Activated CD4-positive, alpha-beta T cell treated with anti-CD3 and anti-CD28 coated beads for 48 hours (primary cell): Measurements from ENCODE around the gene BMP6.
"Not testable (repeated sequence)": the region's sequence is repeated elsewhere in the genome, so short reads cannot be mapped to it uniquely, and the experiment has no call there.

Source experiments
- DNase-seq: peaks from one replicate; pipeline ENCODE4 v3.0.0-alpha.2; 2020

Gene BMP6

DNA sequence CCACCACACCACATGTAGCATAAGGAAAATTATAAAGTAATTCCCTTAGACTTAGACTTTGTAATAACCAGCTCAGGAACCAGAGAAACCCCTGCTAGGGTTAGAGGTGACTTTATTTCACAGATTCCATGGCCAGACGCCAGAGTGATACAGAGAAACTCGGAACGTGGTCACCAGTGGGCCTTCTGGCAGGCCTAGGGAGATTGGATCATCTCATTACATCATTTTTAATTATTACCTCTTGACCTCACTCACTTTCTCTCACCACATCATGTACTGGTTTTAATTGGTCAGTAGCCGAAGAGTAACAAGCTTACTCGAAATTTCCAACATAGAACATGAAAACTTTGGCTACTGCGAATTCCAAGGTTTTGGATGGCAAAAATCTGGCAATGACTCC lies 72.9 kb downstream of the BMP6 start:
- DNase-seq = no peak

DNA sequence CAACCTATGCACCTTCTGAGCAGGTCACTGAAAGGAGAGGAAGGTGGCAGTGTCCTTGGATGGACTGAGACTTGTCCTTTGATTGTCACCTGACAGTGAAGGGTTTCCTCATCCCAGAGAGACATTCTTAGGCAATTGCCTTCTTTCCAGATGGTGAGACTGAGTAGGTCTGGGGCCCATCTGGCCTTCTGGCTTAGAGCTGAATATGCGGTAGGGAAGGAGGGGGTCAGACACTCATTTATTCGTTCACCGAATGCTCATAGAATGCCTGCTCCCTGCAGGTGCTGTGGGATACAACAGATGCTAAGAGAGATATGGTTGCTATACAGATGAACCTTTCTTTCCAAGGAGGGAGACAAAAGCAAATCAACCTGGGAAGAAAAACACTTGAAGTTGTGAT lies 76.8 kb downstream of the BMP6 start:
- no peak for DNase-seq

DNA sequence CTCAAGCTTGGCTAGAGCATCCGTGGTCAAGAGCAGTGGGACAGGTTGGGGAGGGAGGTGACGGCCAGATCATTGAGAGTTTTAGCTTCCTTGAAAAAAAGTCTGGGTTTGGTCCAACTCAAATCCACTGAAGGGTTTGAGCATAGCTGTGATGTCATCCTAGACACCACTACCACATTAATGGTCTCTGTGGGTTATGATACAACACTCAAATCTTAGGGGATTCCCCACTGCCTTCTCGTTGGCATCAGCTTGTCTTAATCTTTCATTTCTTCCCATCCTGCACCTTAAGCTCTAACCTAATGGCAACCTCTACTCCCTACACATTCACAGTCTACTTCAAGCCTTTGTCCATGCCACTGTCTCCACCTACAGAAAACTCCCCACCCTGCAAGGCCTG lies 77.3 kb downstream of the BMP6 start:
- no peak for DNase-seq

DNA sequence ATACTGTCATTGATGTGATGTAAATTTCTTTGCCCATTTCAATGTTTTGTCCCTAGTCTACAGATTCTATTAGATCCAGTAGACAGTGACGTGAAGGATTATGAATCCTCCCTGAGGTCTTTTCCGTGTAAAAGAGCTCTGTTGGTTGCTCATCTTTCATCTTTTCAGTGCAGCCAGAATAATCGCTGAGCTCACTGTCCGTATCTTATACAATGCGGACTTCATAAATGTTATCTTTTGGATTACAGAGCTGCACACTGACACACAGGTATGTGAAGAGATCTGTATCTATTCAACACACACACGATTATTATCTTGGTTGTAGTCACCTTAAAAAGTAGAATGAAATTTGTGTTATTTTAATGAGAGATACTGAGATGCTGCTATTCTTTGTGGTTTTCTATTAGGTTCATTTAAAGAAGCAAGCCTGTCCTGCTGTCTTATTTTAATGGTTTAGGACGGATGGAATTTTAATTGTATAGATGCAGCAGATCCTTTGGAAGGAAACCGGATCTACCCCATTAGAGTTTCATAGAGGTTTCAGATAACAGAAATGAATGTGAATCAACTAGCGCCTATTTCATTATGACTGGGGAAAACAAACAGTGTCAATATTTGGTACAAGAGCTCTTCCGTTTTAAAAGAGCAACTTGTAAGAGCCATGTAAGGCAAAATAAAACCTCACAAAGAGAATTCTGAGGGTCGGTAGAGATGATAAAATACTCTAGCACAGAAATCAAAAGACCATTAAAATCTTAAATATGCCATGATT lies 79.4 kb downstream of the BMP6 start:
- no peak for DNase-seq

DNA sequence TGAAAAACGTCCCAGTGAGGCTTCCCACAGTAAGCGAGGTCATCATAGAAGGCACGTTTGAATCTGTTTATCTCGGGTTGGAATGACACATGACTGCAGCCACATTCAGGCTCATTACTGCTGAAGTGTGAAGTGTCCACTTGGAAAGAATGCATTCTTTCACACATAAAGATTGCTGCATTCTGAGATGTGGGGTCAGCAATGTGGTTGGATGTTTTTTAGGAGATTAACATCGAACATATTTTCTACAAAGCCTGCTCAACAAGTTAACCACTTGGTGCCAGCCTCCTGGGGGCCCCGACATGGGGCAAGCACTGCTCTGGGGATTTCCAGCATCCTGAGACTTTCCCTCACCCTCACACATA lies 79.9 kb downstream of the BMP6 start:
- no peak for DNase-seq

DNA sequence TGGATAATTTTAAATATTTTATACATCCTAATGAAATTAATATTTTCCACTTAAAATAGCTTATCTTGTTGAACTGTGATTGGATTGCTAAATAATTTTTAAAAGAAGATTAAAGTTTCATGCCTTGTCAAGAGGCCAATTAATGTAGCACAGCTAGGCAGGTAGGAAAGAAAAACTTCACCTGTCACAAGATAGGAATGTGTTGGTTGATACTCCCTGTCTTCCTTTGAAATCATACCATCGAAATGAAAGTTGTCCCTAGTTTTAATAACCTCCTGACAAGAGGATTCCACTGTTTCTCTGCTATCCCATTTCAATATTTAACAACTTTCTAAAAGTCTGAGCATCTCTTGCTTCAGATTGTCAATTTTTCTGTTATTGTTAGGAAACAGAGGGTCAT lies 80.8 kb downstream of the BMP6 start:
- no peak for DNase-seq

DNA sequence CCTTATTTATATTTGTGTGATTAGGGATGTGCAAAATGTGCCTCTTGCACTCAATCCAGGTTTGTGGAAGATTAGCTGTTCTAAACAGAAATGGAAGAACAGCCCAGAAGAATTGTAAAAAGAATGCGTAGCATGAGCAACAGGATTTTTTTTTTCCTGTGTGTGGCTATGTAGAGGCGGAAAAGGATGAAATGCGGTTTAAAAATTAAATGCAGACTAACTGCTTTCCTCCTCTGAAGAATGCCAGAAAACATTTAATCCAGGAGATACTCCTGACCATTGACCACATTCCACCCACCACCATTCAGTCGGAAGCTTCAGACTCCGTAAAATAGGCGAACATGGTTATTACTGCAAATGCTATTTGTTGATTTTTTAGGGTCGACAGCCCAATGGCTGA lies 83.4 kb downstream of the BMP6 start:
- no peak for DNase-seq

DNA sequence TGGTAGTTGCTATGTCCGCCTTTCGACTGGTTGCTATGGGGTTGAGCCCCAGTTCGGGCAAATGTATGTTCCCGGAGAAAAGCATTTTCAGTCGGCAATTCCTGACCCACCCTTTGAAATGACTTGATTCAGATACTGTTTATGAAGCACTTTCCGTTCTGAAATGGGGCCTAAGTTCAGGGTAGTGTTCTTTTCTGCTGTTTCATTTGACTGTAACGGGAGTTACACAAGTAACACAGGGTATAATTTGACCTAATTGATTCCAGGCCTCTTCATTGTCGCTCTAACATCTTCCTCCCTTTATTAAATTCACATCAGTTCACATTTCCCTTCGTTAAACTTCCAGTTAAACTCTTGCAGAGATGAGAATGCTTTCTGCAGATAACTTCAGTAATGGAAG lies 85.5 kb downstream of the BMP6 start:
- no peak for DNase-seq

DNA sequence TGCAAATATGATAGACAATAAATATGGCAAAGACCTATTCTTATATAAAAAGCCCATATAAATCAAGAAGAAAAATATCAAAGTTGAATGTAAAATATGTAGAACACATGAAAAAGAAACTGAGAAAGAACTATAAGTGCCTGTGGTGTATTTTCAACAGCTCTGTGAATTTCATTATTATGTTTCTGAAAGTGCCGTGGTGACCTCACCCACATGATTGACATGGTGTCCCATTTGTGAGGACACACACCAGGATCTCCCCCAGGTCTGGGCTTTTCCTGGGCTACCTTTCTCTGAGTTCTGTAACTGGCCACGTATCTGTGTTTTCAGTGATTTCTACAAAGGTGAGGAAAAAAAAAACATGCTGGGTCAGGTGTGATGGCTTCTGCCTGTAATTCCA lies 86.7 kb downstream of the BMP6 start:
- no peak for DNase-seq

DNA sequence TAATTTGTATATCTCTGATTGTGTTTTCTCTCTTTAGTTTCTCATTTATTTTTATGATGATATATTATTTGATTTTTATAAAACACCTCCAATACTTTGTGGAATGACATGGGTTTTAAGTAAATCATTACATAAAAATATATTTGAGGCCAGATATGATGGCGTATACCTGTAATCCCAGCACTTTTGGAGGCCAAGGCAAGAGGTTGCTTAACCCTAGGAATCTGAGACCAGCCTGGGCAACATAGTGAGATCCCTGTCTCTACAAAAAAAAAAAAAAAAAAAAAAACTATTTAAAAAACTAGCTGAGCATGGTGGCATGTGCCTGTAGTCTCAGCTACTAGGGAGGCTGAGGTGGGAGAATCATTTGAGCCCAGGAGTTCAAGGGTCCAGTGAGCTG lies 87.3 kb downstream of the BMP6 start:
- no peak for DNase-seq

DNA sequence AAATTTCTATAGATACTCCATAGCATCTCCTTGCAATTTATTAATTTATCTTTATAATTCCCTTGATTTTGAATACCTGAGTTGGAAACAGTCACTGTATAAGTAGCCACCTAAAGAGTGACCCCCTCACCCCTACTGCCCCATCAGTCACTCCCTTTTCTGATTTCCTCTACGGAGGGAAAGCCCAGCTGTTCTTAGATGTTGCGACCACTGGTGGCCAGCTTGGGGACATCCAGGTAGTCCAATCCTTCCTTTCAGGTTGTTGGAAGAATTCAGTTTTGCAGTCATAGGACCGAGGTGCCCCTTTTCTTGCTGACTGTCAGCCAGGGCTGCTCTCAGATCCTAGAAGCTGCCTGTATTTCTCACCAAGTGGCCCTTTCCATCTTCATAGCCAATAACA lies 87.8 kb downstream of the BMP6 start:
- no peak for DNase-seq

DNA sequence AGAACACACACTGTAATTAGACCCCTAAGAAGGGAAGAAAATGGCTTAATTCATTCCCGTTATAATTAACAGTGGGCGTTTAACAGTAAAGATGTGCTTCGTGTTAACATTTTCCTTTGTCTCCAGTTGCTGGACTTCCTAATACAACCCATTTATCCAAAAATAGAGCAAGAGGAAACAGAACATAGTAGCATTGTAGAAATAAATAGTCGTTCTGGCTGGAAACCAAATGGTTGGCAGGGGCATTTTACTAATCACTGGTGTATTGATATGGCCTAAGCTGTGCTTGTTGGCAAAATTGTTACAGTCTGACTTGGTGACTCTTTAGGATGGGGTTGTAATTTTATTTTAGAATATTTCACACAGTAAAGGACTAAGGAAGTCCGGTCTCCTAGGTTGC lies 89.8 kb downstream of the BMP6 start:
- no peak for DNase-seq

DNA sequence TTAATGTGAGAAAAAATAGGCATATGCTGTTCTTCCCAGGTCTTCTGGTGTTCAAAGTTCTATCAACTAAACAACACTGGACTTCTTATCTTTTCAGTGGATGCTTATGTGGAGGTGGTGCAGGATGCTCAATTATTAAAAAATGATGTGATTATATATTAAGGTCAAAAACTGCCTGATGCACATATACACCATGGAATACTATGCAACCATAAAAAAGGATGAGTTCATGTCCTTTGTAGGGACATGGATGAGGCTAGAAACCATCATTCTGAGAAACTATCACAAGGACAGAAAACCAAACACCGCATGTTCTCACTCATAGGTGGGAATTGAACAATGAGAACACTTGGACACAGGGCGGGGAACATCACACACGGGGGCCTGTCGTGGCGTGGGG lies 91.3 kb downstream of the BMP6 start:
- not testable (repeated sequence) for DNase-seq

DNA sequence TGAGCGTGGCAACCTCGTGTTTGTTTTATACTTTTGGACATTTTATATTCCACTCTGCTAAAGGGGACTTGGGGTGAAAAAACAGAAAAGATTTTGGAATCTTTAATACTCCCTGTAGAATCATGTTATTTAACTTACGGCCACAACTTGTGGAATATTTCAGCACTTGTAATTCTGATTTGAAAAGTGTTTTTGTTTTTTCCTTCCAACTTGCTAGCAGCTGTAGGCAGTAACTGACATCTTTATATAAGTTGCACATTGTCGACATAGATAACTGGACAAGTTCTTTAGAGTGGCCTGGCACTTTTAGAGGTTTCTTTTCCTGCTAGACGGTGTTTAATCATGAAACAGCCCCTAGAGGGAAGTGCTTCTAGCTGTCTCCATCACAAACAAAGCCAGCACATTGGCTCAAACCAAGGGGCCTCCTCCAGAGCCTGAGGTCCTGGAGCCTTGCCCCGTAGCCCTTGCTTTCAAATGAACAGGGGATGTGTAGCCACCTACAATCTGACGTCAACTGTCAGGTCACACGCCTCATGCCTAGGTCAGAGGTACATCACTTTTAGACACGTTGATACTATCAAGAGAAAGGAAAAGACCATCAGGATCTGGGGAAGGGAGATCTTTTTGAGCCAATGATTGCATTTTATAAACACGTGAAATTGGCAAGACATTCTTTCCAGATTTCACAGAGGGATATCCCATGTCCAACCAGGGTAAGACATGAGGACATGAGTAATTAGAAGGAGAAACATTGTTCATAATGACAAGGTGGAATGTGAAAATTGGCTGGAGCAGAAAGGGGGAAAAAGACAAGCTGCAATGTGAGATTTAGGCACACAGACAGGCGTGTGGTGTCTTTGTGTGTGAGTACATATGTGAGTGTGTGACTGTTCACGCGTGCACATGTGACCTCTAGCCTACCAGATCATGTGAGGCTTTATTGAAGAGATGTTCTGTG lies 92.6 kb downstream of the BMP6 start:
- DNase-seq = no peak

DNA sequence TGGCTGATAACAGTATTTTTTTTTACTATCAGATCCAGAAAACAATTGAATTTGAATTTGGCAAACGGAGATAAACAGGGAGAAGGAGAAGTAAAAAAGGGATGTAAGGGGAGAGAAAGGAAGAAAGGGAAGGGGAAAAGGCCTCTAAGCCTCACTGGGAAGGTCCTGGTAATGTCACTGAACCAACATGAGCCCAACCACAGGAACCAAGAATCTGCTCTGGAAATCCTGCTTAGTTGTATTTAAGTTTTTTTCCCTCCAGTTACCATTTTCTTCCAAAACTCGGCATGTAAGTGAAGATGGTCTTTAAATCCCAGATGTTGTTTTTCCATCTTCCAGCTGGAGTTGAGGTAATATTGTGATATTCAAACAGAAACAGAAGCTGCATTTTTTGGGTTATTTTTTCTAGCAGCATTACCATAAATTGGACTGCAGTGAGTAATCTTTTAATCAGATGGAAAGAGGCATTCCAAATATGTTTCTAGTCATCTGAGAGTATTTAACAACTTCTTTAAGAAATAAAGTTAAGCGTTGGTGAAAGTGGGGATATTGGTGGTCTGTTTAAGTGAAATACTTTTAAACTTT lies 93.6 kb downstream of the BMP6 start:
- DNase-seq = no peak

DNA sequence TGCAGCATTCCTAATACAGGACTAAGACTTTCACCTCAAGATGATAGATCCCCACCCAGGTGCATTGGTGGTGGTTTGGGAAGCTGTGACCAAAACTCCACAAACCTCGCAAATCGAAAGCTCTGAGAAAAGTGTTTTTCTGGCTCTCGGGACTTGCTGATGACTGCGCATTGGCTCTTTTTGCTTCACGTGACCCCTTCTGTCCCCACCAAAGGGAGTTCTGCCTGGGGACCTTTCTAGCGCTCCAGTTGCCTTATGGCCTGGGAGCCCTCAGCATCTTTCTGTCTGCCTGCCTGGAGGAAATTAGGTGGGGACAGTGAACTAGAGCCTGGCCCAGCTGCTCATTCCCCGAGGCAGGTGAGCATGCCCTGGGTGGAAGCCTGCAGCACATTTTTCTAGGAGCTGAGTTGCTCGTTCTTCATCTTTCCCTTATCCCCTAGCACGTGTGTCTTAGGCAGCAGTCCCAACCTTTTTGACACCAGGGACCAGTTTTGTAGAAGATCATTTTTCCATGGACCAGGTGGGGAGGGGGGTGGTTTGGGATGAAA lies 94.5 kb downstream of the BMP6 start:
- no peak for DNase-seq

DNA sequence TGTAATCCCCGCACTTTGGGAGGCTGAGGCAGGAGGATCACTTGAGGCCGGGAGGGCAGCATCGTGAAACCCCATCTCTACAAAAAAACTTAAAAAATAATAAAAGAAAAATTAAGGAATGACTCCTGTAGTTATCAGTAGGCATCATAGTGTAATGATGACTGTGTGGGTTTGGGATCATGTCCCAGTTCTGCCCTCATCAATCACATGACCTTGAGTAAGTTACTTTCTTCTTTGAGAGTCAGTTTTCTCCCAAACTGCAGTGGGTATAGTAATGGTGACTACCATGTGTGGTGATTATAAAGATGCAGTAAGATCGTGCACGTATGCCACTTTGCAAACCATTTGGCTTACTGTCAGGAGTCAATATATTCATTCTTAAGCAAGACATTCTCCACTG lies 95.5 kb downstream of the BMP6 start:
- DNase-seq = no peak

DNA sequence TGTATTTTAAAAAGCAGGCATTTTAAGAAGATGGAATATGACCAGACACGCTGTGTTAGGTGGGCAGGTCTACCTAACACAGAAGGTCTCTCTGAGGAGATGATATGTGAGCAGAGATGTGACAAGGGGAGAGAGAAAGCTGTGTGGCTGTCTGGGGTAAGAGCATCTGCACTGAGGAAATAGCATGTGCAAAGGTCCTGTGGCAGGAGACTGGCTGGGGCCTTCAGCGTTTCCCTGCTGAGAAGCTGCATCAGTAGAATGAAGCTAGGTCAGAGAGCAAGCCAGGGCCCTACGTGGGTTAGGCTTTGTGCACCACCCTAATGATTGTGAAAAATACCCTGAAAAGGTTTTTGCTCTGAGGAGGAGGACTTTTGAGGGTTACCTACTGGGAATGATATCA lies 97.7 kb downstream of the BMP6 start:
- DNase-seq = no peak

DNA sequence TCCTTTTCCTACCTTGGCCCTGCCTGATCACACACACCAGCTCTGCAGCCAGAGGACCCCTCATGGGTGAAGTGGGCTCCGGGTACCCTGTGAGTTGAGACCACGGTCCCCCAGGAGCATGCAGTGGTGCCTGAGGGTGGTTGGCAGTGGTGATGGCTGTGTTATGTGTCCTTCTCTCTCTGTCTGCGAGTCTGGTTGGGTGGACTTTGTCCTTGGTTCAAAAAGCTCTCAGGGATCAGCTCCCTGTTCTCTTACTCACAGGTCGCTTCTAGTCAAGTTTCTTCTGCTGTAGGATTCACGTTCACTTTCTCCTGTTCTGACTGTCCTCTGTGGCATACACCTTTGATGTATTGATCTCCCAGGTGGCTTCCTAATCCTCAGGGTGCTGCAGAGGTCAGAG lies 100.1 kb downstream of the BMP6 start:
- DNase-seq = no peak

DNA sequence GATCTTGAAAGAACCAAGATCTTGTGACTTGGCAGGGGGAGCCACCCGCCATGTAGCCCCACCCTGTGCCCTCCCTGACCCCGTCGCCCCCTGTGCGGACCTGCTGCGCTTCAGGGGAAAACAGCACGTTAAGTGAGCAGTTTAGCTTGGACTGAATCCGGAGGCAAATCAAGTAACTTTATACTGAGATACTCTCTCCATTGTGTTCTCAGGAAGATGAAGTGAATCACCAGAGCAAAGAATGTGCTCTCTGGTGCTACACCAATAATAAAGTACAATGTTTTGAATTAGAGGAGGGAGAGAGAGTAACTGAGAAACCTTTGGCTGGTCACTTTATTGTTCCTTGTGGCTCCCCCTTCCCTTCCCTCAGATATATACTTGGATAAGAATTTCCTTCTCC lies 101.2 kb downstream of the BMP6 start:
- DNase-seq = no peak

DNA sequence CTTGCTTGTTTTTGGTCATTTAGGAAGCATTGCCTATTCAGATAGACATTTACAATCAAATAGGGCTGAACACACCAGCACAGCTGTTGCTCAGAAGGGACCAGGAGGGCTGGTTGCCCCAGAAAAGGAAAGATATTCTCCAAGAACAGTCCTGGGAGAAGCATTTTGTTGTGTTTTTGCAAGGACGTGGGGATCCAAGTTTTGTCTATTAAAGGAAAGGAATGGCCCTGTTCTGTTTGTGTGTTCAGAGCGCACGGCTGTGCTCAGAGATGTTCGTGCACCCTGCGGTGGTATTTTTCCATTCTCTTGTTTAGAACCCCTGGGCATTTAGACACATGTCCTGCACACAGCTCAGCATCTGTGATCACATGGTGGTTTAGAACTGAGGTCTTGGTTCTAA lies 102.2 kb downstream of the BMP6 start:
- DNase-seq = no peak

DNA sequence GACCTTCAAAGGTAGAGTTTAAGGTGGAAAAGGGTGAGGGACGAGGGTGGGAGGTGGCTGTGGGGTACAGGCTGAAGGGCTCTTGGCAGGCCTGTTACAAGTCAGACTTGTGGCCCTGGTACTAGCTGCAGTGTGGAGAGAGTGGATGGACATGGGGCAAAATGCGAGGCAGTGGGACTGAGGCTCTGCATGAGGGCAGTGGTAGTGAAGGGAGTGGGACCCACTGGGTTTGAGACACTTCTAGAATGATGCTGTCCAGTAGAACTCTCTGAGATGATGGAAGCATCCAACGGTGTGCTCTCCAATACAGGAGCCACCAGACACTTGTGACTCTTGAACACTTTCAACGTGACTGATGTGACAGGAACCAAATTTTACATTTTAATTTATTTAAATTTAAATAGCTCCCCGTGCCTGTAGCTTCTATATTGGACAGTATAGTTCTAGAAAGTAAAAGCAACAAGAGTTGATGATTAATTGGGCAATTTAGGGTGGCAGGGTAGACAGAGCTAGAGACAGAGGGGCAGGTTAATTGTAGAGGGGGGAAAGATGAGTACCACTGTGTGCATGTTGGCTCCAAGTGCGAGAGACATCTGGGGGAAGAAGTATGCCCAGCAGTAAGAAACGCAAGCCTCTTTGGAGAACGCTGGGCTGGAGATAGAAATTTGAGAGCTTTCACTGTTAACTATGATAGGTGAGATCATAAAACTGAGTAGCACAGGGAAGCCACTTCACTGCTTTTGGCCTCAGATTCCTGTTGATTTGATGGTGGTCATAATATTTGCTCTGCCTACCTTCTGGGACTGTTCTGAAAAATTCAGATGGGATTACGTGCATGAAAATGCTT lies 107.2 kb downstream of the BMP6 start:
- DNase-seq = no peak

DNA sequence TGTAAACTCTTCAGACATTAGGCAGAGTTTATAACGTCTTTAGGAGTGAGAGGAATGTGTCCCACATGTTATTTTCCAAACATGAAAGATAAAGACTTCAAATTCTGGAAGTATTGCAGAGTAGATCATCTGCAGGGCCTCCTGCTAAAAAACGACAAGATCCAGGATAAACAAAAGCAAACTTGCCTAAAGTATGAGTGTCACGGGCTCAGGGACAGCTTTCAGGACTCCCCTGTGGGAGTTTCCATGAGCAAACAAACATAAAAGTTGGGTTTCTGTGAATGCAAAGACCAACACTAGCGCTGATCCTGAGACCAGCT lies 107.8 kb downstream of the BMP6 start:
- DNase-seq = no peak
